ENCODE results near the gene PPFIA1.

PPFIA1 gene

GRCh38 chr11:70278994-70279393 lies 8.5 kb downstream of the PPFIA1 start:
- Histone ChIP-seq H3K27ac (ENCODE audit: low read depth, low read length) (no peak overlapping the region), H3F3A (ENCODE audit: insufficient read depth) (no peaks in the 10 kb centered on the region), H2AFZ (ENCODE audit: low read depth, low read length, severe bottlenecking) (no peak overlapping the region), H3K9ac (ENCODE audit: low read length) (no peak overlapping the region), H3K27me3 (ENCODE audit: low read length) (no peaks in the 10 kb centered on the region), H3K9me3 (ENCODE audit: insufficient read depth, low read length) (no peaks in the 10 kb centered on the region), H4K20me1 (ENCODE audit: low read depth, low read length) (no peaks in the 10 kb centered on the region), H3K9me2 (replicated peaks; ENCODE audit: insufficient read depth, low read length) (no peaks in the 10 kb centered on the region), H3K4me3 (ENCODE audit: insufficient read depth, low read length, poor library complexity, severe bottlenecking) (no peak overlapping the region), H3K36me3 (ENCODE audit: low read length) (peaks cover 10% of the 10 kb centered on the region; the same call in 1 of the 2 replicates), H3K79me2 (ENCODE audit: insufficient read depth, low read length) (peaks cover 47% of the 10 kb centered on the region), H3K4me2 (ENCODE audit: low read depth, low read length, poor library complexity, severe bottlenecking) (no peak overlapping the region)
- TF ChIP-seq CTCF (IDR thresholded peaks at IDR 0.05; ENCODE audit: insufficient read depth, low read length, poor library complexity, severe bottlenecking) (no peak), EZH2phosphoT487 (conservative IDR thresholded peaks at IDR 0.05; ENCODE audit: low read length) (no peak)

- H3K4me2 ChIP-seq (ENCODE audit: low read depth, low read length, poor library complexity, severe bottlenecking), result no peak overlapping the region
- H3K9ac ChIP-seq (ENCODE audit: low read length), result no peak overlapping the region
- TF ChIP-seq CTCF (IDR thresholded peaks at IDR 0.05; ENCODE audit: insufficient read depth, low read length, poor library complexity, severe bottlenecking) (no peak), EZH2phosphoT487 (conservative IDR thresholded peaks at IDR 0.05; ENCODE audit: low read length) (no peak)
- no peaks in the 10 kb centered on the region for H3K9me3 ChIP-seq (ENCODE audit: insufficient read depth, low read length)
- no peaks in the 10 kb centered on the region for H3K27me3 ChIP-seq (ENCODE audit: low read length)
- no peak overlapping the region for H3K4me3 ChIP-seq (ENCODE audit: insufficient read depth, low read length, poor library complexity, severe bottlenecking)
- H3F3A ChIP-seq (ENCODE audit: insufficient read depth), result no peaks in the 10 kb centered on the region
- peaks cover 8% of the 10 kb centered on the region; the same call in 1 of the 2 replicates for H3K36me3 ChIP-seq (ENCODE audit: low read length)
- H4K20me1 ChIP-seq (ENCODE audit: low read depth, low read length), result no peaks in the 10 kb centered on the region
- H3K79me2 ChIP-seq (ENCODE audit: insufficient read depth, low read length), result peaks cover 36% of the 10 kb centered on the region
- no peak overlapping the region for H3K27ac ChIP-seq (ENCODE audit: low read depth, low read length)
- H3K9me2 ChIP-seq (replicated peaks; ENCODE audit: insufficient read depth, low read length), result no peaks in the 10 kb centered on the region
- no peak overlapping the region for H2AFZ ChIP-seq (ENCODE audit: low read depth, low read length, severe bottlenecking)
Observed at GRCh38 chr11:70281156-70281609, 10.7 kb downstream of the PPFIA1 start.

- H4K20me1 ChIP-seq (ENCODE audit: low read depth, low read length), result no peaks in the 10 kb centered on the region
- peaks cover 31% of the 10 kb centered on the region; the same call in 1 of the 2 replicates for H3K79me2 ChIP-seq (ENCODE audit: insufficient read depth, low read length)
- H3K27me3 ChIP-seq (ENCODE audit: low read length), result no peaks in the 10 kb centered on the region
Observed at GRCh38 chr11:70282012-70282411, 11.5 kb downstream of the PPFIA1 start.

More at GRCh38 chr11:70282012-70282411, 11.5 kb downstream of the PPFIA1 start:
- 0 out of 2 replicates have a peak, but pooled peaks cover 3% of the 10 kb centered on the region for H3K36me3 ChIP-seq (ENCODE audit: low read length)
- no peaks in the 10 kb centered on the region for H3F3A ChIP-seq (ENCODE audit: insufficient read depth)
- H3K27ac ChIP-seq (ENCODE audit: low read depth, low read length), result no peak overlapping the region
- no peak overlapping the region for H3K4me2 ChIP-seq (ENCODE audit: low read depth, low read length, poor library complexity, severe bottlenecking)
- H3K9me2 ChIP-seq (replicated peaks; ENCODE audit: insufficient read depth, low read length), result no peaks in the 10 kb centered on the region
- H3K4me3 ChIP-seq (ENCODE audit: insufficient read depth, low read length, poor library complexity, severe bottlenecking), result no peak overlapping the region
- H3K9ac ChIP-seq (ENCODE audit: low read length), result no peak overlapping the region
- TF ChIP-seq EZH2phosphoT487 (conservative IDR thresholded peaks at IDR 0.05; ENCODE audit: low read length) (no peak), CTCF (IDR thresholded peaks at IDR 0.05; ENCODE audit: insufficient read depth, low read length, poor library complexity, severe bottlenecking) (no peak)
- H3K9me3 ChIP-seq (ENCODE audit: insufficient read depth, low read length), result no peaks in the 10 kb centered on the region
- no peak overlapping the region for H2AFZ ChIP-seq (ENCODE audit: low read depth, low read length, severe bottlenecking)
